Ovary (tissue), 3 donors: Measurements from ENCODE around the gene NKAIN2.

Experiments
- CTCF ChIP-seq, 3 donors: fragments of 450-650 bp in 2 of 3; fragments of 200-600 bp in 1 of 3; IDR thresholded peaks; one replicate each; pipeline versions ENCODE4 v1.5.1 to v1.8.0; 2016 to 2022; ENCODE audit warnings: antibody characterized with exemption in 3 of 3, mild to moderate bottlenecking in 1 of 3
- EP300 ChIP-seq: sonication (generic); formaldehyde crosslinking; IDR thresholded peaks from one replicate; pipeline ENCODE4 v1.6.1; 2017; ENCODE audit warnings: antibody characterized with exemption
- POLR2A ChIP-seq: fragments of 450-650 bp; IDR thresholded peaks from one replicate; pipeline ENCODE4 v1.6.1; 2017; ENCODE audit warnings: antibody characterized with exemption, mild to moderate bottlenecking, moderate library complexity
- donor health status: DM: no; HTN: no; CAD: no.

GRCh38 chr6:124055963-124056362, 252.3 kb downstream of the NKAIN2 start:
- no peak for TF ChIP-seq EP300
- no peak for TF ChIP-seq CTCF (IDR thresholded peaks at IDR 0.05)
- TF ChIP-seq POLR2A, result no peak
